Ecto neural progenitor cell (in vitro differentiated cells): Measurements from ENCODE around the gene ZFAND3.
A peak's percentile ranks its signal among the peaks of the same experiment; 100 is the strongest.

Source experiments
- DNase-seq: peaks from one replicate; pipeline ENCODE4 v3.0.0-alpha.2; 2018; ENCODE audit warnings: low spot score

Gene ZFAND3

GRCh38 chr6:37798436-37799262 is 20.9 kb upstream of the ZFAND3 start:
- no peak for DNase-seq

GRCh38 chr6:37799263-37799644 is 20.3 kb upstream of the ZFAND3 start:
- no peak for DNase-seq

GRCh38 chr6:37800703-37801604 is 18.6 kb upstream of the ZFAND3 start:
- no peak for DNase-seq

- DNase-seq, result no peak
Observed at GRCh38 chr6:37801605-37801940, 18.0 kb upstream of the ZFAND3 start.

- DNase-seq, result no peak
Observed at GRCh38 chr6:37802810-37803209, 16.7 kb upstream of the ZFAND3 start.

GRCh38 chr6:37804586-37804985 is 14.9 kb upstream of the ZFAND3 start:
- DNase-seq, result no peak

GRCh38 chr6:37806213-37806612 is 13.3 kb upstream of the ZFAND3 start:
- DNase-seq, result no peak

- DNase-seq, result no peak
Observed at GRCh38 chr6:37807656-37808055, 11.9 kb upstream of the ZFAND3 start.

- DNase-seq, result no peak
Observed at GRCh38 chr6:37809197-37809543, 10.4 kb upstream of the ZFAND3 start.

- no peak for DNase-seq
Observed at GRCh38 chr6:37812841-37813240, 6.7 kb upstream of the ZFAND3 start.

- no peak for DNase-seq
Observed at GRCh38 chr6:37814374-37814773, 5.2 kb upstream of the ZFAND3 start.

GRCh38 chr6:37816599-37817375 is 2.7 kb upstream of the ZFAND3 start:
- DNase-seq, result no peak

GRCh38 chr6:37818536-37819176 is 871 bp upstream of the ZFAND3 start:
- peak; percentile 94 for DNase-seq

GRCh38 chr6:37819802-37820717 is 533 bp downstream of the ZFAND3 start:
- DNase-seq, result no peak

GRCh38 chr6:37820718-37821079 is 1.2 kb downstream of the ZFAND3 start:
- no peak for DNase-seq

GRCh38 chr6:37821446-37821845 is 1.9 kb downstream of the ZFAND3 start:
- no peak for DNase-seq

- no peak for DNase-seq
Observed at GRCh38 chr6:37822851-37823682, 3.5 kb downstream of the ZFAND3 start.

GRCh38 chr6:37824170-37824569 is 4.6 kb downstream of the ZFAND3 start:
- DNase-seq, result no peak

- DNase-seq, result no peak
Observed at GRCh38 chr6:37826188-37826587, 6.7 kb downstream of the ZFAND3 start.

- no peak for DNase-seq
Observed at GRCh38 chr6:37826993-37827392, 7.5 kb downstream of the ZFAND3 start.
